Upper lobe of right lung (tissue), 1 donor: ENCODE data around the gene JAKMIP3. TPM values are rescaled to one million over a fixed set of nuclear protein-coding genes. Genes with fewer than 3 reads are reported as not detected.

Experiments used
- ATAC-seq: fragments of 200-7000 bp; cut with Tn5 transposase; one replicate; pipeline ENCODE4 v1.9.1; 2020; ENCODE audit warnings: mild to moderate bottlenecking, moderate library complexity
- DNase-seq: peaks from one replicate; pipeline ENCODE4 v3.0.0-alpha.2; 2020
- H3K27ac ChIP-seq: fragments of 200-600 bp; one replicate; pipeline ENCODE4 v1.8.0; 2022
- H3K27me3 ChIP-seq: fragments of 200-600 bp; one replicate; pipeline ENCODE4 v1.8.0; 2022; ENCODE audit warnings: mild to moderate bottlenecking
- H3K36me3 ChIP-seq: fragments of 200-600 bp; one replicate; pipeline ENCODE4 v1.8.0; 2022
- H3K4me1 ChIP-seq: fragments of 200-600 bp; one replicate; pipeline ENCODE4 v1.8.0; 2022
- H3K4me3 ChIP-seq: fragments of 200-600 bp; one replicate; pipeline ENCODE4 v1.8.0; 2022; ENCODE audit warnings: mild to moderate bottlenecking
- H3K9me3 ChIP-seq: fragments of 200-600 bp; one replicate; pipeline ENCODE4 v1.8.0; 2022
- CTCF ChIP-seq: fragments of 200-600 bp; IDR thresholded peaks from one replicate; pipeline ENCODE4 v1.8.0; 2022; ENCODE audit warnings: antibody characterized with exemption
- intact Hi-C: fragments of 100-400 bp; cut with DNase I; formaldehyde crosslinking; loops from one replicate; pipeline ENCODE4 v1.11.0; 2022
- total RNA-seq: library from RNA; stranded (reverse); fragmentation: NEBNext Ultra II Directional; extraction: Animal tissue kit (Norgen Biotek cat#: 25700); gene quantifications from one replicate; pipeline ENCODE4 v1.2.1, GENCODE V29; 2021
- donor health status: DM: no; HTN: yes; CAD: no; lungs with severe emphysema.

Gene JAKMIP3
- total RNA-seq, 1 donor from 2014 or later = 0.32 TPM

- Histone ChIP-seq H3K4me3 (no peak overlapping the region), H3K9me3 (no peaks in the 10 kb centered on the region), H3K4me1 (peaks cover 5% of the 10 kb centered on the region), H3K36me3 (no peaks in the 10 kb centered on the region), H3K27me3 (no peaks in the 10 kb centered on the region), H3K27ac (no peak overlapping the region)
- ATAC-seq = no peak
- intact Hi-C loops = no loop called here
- TF ChIP-seq CTCF = no peak
- no peak for DNase-seq
These were observed 5.0 kb downstream of the JAKMIP3 start for GRCh38 chr10:132070724-132071123.

- Histone ChIP-seq H3K4me3 (no peak overlapping the region), H3K27ac (no peak overlapping the region), H3K36me3 (no peaks in the 10 kb centered on the region), H3K4me1 (no peaks in the 10 kb centered on the region), H3K9me3 (no peaks in the 10 kb centered on the region), H3K27me3 (no peaks in the 10 kb centered on the region)
- no peak for DNase-seq
- ATAC-seq = no peak
- intact Hi-C loops = no loop called here
- no peak for TF ChIP-seq CTCF
These were observed 5.9 kb downstream of the JAKMIP3 start for GRCh38 chr10:132071667-132072066.

GRCh38 chr10:132075909-132076577, 10.3 kb downstream of the JAKMIP3 start:
- Histone ChIP-seq H3K27me3 (no peaks in the 10 kb centered on the region), H3K4me3 (no peak overlapping the region), H3K9me3 (no peaks in the 10 kb centered on the region), H3K36me3 (no peaks in the 10 kb centered on the region), H3K27ac (no peak overlapping the region), H3K4me1 (no peaks in the 10 kb centered on the region)
- ATAC-seq (no peak), DNase-seq (no peak)
- intact Hi-C loops = no loop called here
- no peak for TF ChIP-seq CTCF

GRCh38 chr10:132076578-132077081, 10.9 kb downstream of the JAKMIP3 start:
- peak; percentile 20 for ATAC-seq
- no peak overlapping the region for H3K27ac ChIP-seq
- intact Hi-C loops = no loop called here

GRCh38 chr10:132077091-132077490, 11.3 kb downstream of the JAKMIP3 start:
- intact Hi-C loops = no loop called here
- ATAC-seq (no peak), DNase-seq (peak; percentile 25)
- Histone ChIP-seq H3K9me3 (no peaks in the 10 kb centered on the region), H3K36me3 (no peaks in the 10 kb centered on the region), H3K27ac (no peak overlapping the region), H3K4me1 (no peaks in the 10 kb centered on the region), H3K4me3 (no peak overlapping the region), H3K27me3 (no peaks in the 10 kb centered on the region)
- TF ChIP-seq CTCF = no peak

More at GRCh38 chr10:132076578-132077081, 10.9 kb downstream of the JAKMIP3 start:
- Histone ChIP-seq H3K27me3 (no peaks in the 10 kb centered on the region), H3K9me3 (no peaks in the 10 kb centered on the region), H3K36me3 (no peaks in the 10 kb centered on the region), H3K4me3 (no peak overlapping the region), H3K4me1 (no peaks in the 10 kb centered on the region)
- TF ChIP-seq CTCF = no peak
- no peak for DNase-seq
